ENCODE measurements around the gene SEPTIN8.

- no peak for TF ChIP-seq CTCF (IDR thresholded peaks at IDR 0.05)
- TF ChIP-seq POLR2A (IDR thresholded peaks at IDR 0.05): no peak
Observed at GRCh38 chr5:132718544-132719312, 58.3 kb downstream of the SEPTIN8 start.
